ENCODE results near the gene HNRNPUL2.

GRCh38 chr11:62705880-62706849, 21.1 kb downstream of the HNRNPUL2 start:
- TF ChIP-seq CTCF (IDR thresholded peaks at IDR 0.05; ENCODE audit: insufficient read depth, low read length) (no peak), POLR2AphosphoS5 (IDR thresholded peaks at IDR 0.05; ENCODE audit: low read depth) (peak; percentile 74; the same call in 1 of the 2 replicates), REST (IDR thresholded peaks at IDR 0.05; ENCODE audit: insufficient replicate concordance, low read depth) (no peak), SPI1 (IDR thresholded peaks at IDR 0.05; ENCODE audit: borderline replicate concordance, low read depth) (no peak)
